Measurements from ENCODE around the gene QTRT2. TPM values are rescaled to one million over a fixed set of nuclear protein-coding genes. Genes with fewer than 3 reads are reported as not detected.

QTRT2 gene
- total and polyA plus RNA-seq, 2 experiments from 2014 or later = 32.3 to 66.5 TPM

DNA sequence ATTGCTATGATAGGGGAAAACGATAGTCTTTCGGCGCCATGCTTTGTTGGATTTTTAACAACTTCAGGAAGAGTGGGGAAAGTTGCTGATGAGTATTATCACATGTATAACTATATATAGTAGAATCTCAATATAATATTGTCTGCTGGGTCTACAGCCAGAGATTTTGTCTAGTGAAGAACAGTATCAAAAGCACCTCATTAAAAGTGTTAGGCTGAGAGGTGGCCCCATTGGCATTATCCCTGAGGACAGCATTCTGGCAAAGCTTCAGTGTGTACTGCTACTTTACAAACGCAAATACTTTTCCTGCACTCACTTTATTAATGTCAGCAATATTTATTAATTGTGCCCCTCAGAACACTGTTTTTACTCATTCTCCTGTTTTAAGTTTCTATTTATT lies 11.8 kb downstream of the QTRT2 start (continued):
- TF ChIP-seq CTCF (conservative IDR thresholded peaks at IDR 0.05; ENCODE audit: low read depth in 2 of 2) = no peak

DNA sequence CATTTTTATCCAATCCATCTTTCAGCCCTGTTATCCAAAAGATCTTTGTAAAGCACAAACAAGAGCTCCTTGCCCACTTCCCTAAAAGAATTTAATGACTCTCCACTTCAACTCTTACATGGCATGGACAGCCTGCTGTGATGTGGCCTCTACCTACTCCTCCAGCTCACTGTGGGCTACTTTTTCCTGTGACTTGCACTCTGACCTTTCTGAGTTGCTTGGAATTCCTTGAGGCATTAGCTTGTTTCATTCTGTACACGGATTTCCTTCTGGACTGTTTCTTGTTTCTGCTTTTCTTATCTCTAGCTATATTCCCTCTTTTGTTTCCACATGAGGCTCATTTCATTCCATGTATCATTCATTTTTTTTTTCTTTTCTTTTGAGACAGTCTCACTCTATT lies 15.2 kb downstream of the QTRT2 start:
- H3K27me3 ChIP-seq (ENCODE audit: insufficient read depth) = no peaks in the 10 kb centered on the region
- H3K27ac Mint-ChIP-seq = no peak overlapping the region
- H3K4me3 ChIP-seq = no peak overlapping the region
- H3K4me2 ChIP-seq = no peak overlapping the region
- peaks cover 62% of the 10 kb centered on the region for H3K36me3 ChIP-seq (ENCODE audit: insufficient read depth)
- no peaks in the 10 kb centered on the region for H3K9me3 Mint-ChIP-seq
- no peak overlapping the region for H3K4me3 Mint-ChIP-seq
- no peaks in the 10 kb centered on the region for H3K4me1 ChIP-seq (ENCODE audit: insufficient read depth)
- H3K79me2 ChIP-seq (replicated peaks; ENCODE audit: insufficient read depth) = peaks cover 44% of the 10 kb centered on the region
- no peak for ATAC-seq
- no peak overlapping the region for H3K27ac ChIP-seq (ENCODE audit: low read depth)
- H4K20me1 ChIP-seq (replicated peaks; ENCODE audit: insufficient read depth) = peaks cover 42% of the 10 kb centered on the region
- H3K27me3 Mint-ChIP-seq (ENCODE audit: insufficient read depth, low read depth, poor library complexity) = no peaks in the 10 kb centered on the region
- peaks cover 80% of the 10 kb centered on the region for H3K36me3 Mint-ChIP-seq (ENCODE audit: low read depth)
- DNase-seq (ENCODE audit: low spot score) = no peak
- no peaks in the 10 kb centered on the region for H3K9me2 ChIP-seq (ENCODE audit: insufficient read depth)
- H3K4me1 Mint-ChIP-seq = no peaks in the 10 kb centered on the region
- no peak overlapping the region for H2AFZ ChIP-seq
- no peaks in the 10 kb centered on the region for H3F3A ChIP-seq (replicated peaks; ENCODE audit: low read depth)
- TF ChIP-seq JUNB (IDR thresholded peaks at IDR 0.05; ENCODE audit: unreplicated experiment) (no peak), ZNF114 (CRISPR knock-in tag; IDR thresholded peaks at IDR 0.05) (no peak), NANOG (IDR thresholded peaks at IDR 0.05; ENCODE audit: borderline replicate concordance) (no peak), CREB1 (CRISPR knock-in tag; IDR thresholded peaks at IDR 0.05; ENCODE audit: low read depth) (no peak), ZNF331 (CRISPR knock-in tag; IDR thresholded peaks at IDR 0.05; ENCODE audit: low read depth) (no peak), CTCF (conservative IDR thresholded peaks at IDR 0.05; ENCODE audit: low read depth in 2 of 2) (no peak), ZNF462 (CRISPR knock-in tag; IDR thresholded peaks at IDR 0.05) (no peak), EZH2 (IDR thresholded peaks at IDR 0.05; ENCODE audit: low read depth, unreplicated experiment) (no peak), REST (IDR thresholded peaks at IDR 0.05; ENCODE audit: unreplicated experiment) (no peak), STAT1 (IDR thresholded peaks at IDR 0.05; ENCODE audit: unreplicated experiment) (no peak), EZH2phosphoT487 (IDR thresholded peaks at IDR 0.05; ENCODE audit: unreplicated experiment) (no peak), POLR2AphosphoS5 (IDR thresholded peaks at IDR 0.05; ENCODE audit: low read depth) (no peak)

Data from GM23338 (cell line).